Astrocyte (in vitro differentiated cells and primary cell): ENCODE measurements around the gene LDAH.

Experiments used
- EZH2 ChIP-seq: IDR thresholded peaks from 2 replicates; pipeline ENCODE4 v1.6.1; 2012; ENCODE audit warnings: mild to moderate bottlenecking, low read length, inconsistent platforms; ENCODE audit not compliant: insufficient read depth
- TF ChIP-seq, protein P1 (sequence below): IDR thresholded peaks from 2 replicates; pipeline ENCODE4 v1.5.1; 2011; ENCODE audit warnings: low read depth, mild to moderate bottlenecking, inconsistent platforms, low read length, moderate library complexity; ENCODE audit not compliant: insufficient read depth

DNA sequence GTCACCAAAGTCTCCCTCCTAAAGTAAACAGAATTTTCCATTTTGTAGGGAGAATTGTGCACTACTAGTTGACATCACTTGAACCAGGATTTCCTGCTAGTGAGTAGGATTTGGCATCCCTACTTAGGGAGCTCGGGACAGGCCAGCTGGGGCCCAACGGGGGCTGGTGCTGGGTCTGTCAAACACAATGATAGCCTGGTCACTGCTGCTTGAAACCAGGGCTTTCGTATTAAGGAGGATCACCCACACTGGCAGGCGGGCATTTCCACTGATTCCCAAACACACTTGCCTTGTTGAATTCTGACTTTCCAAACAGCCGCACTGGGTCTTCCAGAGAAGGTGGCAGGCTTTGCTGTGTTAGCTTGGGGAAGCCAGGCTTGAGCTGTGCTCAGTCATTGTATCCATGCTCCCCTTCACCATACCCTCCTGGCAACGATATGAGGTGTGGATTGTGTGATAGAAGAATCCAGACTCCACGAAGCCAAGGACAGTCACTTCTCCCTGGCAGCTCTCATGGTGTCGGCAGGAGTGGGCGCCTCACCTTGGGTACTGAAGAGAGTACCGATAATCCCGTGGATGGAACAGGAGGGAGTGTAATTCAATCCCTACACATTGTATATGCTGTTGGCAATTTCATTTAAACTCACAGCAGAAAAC is 148.5 kb downstream of the LDAH start:
- TF ChIP-seq, protein P1, sequence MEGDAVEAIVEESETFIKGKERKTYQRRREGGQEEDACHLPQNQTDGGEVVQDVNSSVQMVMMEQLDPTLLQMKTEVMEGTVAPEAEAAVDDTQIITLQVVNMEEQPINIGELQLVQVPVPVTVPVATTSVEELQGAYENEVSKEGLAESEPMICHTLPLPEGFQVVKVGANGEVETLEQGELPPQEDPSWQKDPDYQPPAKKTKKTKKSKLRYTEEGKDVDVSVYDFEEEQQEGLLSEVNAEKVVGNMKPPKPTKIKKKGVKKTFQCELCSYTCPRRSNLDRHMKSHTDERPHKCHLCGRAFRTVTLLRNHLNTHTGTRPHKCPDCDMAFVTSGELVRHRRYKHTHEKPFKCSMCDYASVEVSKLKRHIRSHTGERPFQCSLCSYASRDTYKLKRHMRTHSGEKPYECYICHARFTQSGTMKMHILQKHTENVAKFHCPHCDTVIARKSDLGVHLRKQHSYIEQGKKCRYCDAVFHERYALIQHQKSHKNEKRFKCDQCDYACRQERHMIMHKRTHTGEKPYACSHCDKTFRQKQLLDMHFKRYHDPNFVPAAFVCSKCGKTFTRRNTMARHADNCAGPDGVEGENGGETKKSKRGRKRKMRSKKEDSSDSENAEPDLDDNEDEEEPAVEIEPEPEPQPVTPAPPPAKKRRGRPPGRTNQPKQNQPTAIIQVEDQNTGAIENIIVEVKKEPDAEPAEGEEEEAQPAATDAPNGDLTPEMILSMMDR: no peak
- TF ChIP-seq EZH2: no peak
